GM12878 (cell line): ENCODE measurements around the gene LRRC8D. TPM values are rescaled to one million over a fixed set of nuclear protein-coding genes. Genes with fewer than 3 reads are reported as not detected.

Source experiments
- ASH2L ChIP-seq: fragments of 300-600, 200-600 bp; sonication (generic); IDR thresholded peaks from 2 replicates; pipeline ENCODE4 v1.6.1; 2017; ENCODE audit warnings: low read depth, mild to moderate bottlenecking, borderline replicate concordance
- BCL3 ChIP-seq: IDR thresholded peaks from 2 replicates; pipeline ENCODE4 v1.6.1; 2011; ENCODE audit warnings: borderline replicate concordance, low read depth, mild to moderate bottlenecking, moderate library complexity, low read length; ENCODE audit not compliant: insufficient read depth, poor library complexity, severe bottlenecking
- BHLHE40 ChIP-seq, 2 experiments: fragments of 450-650 bp in 1 of 2; IDR thresholded peaks; 2 replicates each; pipeline ENCODE4 v1.6.1; 2011 to 2017; ENCODE audit warnings: low read depth in 2 of 2, borderline replicate concordance in 1 of 2, improper control_type of control experiment in 1 of 2, low read length in 1 of 2, mild to moderate bottlenecking in 1 of 2
- BMI1 ChIP-seq: fragments of 450-650 bp; IDR thresholded peaks from 2 replicates; pipeline ENCODE4 v1.6.1; 2016; ENCODE audit warnings: mild to moderate bottlenecking, moderate library complexity, borderline replicate concordance
- CREM ChIP-seq: IDR thresholded peaks from 2 replicates; pipeline ENCODE4 v1.6.1; 2014; ENCODE audit warnings: antibody characterized with exemption, low read depth
- E2F8 ChIP-seq: fragments of 450-650 bp; IDR thresholded peaks from 2 replicates; pipeline ENCODE4 v1.6.1; 2018; ENCODE audit warnings: mild to moderate bottlenecking, low read depth, moderate library complexity; ENCODE audit not compliant: partially characterized antibody
- ETV6 ChIP-seq, 2 experiments: fragments of 450-650 bp in 1 of 2; IDR thresholded peaks in 1 of 2; conservative IDR thresholded peaks in 1 of 2; 2 replicates each; pipeline ENCODE4 v1.6.1; 2014; ENCODE audit warnings: antibody characterized with exemption in 1 of 2, borderline replicate concordance in 1 of 2, low read depth in 1 of 2, mild to moderate bottlenecking in 1 of 2, moderate library complexity in 1 of 2
- IRF5 ChIP-seq: fragments of 450-650 bp; IDR thresholded peaks from 2 replicates; pipeline ENCODE4 v1.6.1; 2017; ENCODE audit warnings: borderline replicate concordance
- MEF2A ChIP-seq: IDR thresholded peaks from 2 replicates; pipeline ENCODE4 v1.6.1; 2011; ENCODE audit warnings: low read depth, mild to moderate bottlenecking, low read length, moderate library complexity; ENCODE audit not compliant: insufficient read depth
- MEF2B ChIP-seq: fragments of 450-650 bp; IDR thresholded peaks from 2 replicates; pipeline ENCODE4 v1.6.1; 2018; ENCODE audit warnings: mild to moderate bottlenecking, moderate library complexity; ENCODE audit not compliant: partially characterized antibody, poor library complexity, severe bottlenecking
- MLLT1 ChIP-seq: fragments of 450-650 bp; IDR thresholded peaks from 2 replicates; pipeline ENCODE4 v1.6.1; 2016; ENCODE audit warnings: mild to moderate bottlenecking
- MXI1 ChIP-seq: fragments of 150-350 bp; IDR thresholded peaks from 2 replicates; pipeline ENCODE4 v1.6.1; 2011; ENCODE audit warnings: low read depth, mild to moderate bottlenecking, inconsistent platforms, low read length, improper control_type of control experiment
- MYC ChIP-seq: IDR thresholded peaks from 2 replicates; pipeline ENCODE4 v1.6.1; 2011; ENCODE audit warnings: mild to moderate bottlenecking, low read length, moderate library complexity, inconsistent platforms; ENCODE audit not compliant: insufficient read depth, insufficient replicate concordance, insufficient read length, severe bottlenecking
- RAD51 ChIP-seq: fragments of 450-650 bp; IDR thresholded peaks from 2 replicates; pipeline ENCODE4 v1.6.1; 2016; ENCODE audit warnings: moderate library complexity, mild to moderate bottlenecking, inconsistent platforms
- RB1 ChIP-seq: fragments of 450-650 bp; formaldehyde crosslinking; IDR thresholded peaks from 2 replicates; pipeline ENCODE4 v1.6.1; 2017; ENCODE audit warnings: mild to moderate bottlenecking, borderline replicate concordance
- SREBF2 ChIP-seq: IDR thresholded peaks from 2 replicates; pipeline ENCODE4 v1.6.1; 2012; ENCODE audit warnings: mild to moderate bottlenecking, low read length
- SUPT20H ChIP-seq: IDR thresholded peaks from 2 replicates; pipeline ENCODE4 v1.6.1; 2011; ENCODE audit warnings: low read depth, mild to moderate bottlenecking, low read length, moderate library complexity, borderline replicate concordance; ENCODE audit not compliant: control insufficient read depth
- ZBTB33 ChIP-seq: fragments of 450-650 bp; IDR thresholded peaks from 2 replicates; pipeline ENCODE4 v1.6.1; 2017; ENCODE audit warnings: mild to moderate bottlenecking
- polyA plus RNA-seq, 11 experiments: library from polyadenylated mRNA; depleted of rRNA in 4 of 11; unstranded in 6 of 11; stranded (reverse) in 5 of 11; fragments of >200 nt; fragmentation: Nextera tagmentation in 4 of 11; fragmentation: Illumina TruSeq in 1 of 11; extraction: Ambion mirVana in 4 of 11; extraction: Trizol in 1 of 11; gene quantifications; 1 replicate in 1 of 11; 2 replicates in 10 of 11; pipeline versions ENCODE4 v1.2.1 to v1.2.3, GENCODE V29; 2011 to 2016; ENCODE audit warnings: inconsistent platforms in 2 of 11, missing spikeins in 2 of 11, low read depth in 1 of 11
- total RNA-seq, 4 experiments: library from RNA; depleted of rRNA in 3 of 4; stranded (reverse); fragments of >200 nt in 3 of 4; fragmentation: Illumina TruSeq in 1 of 4; extraction: Trizol in 1 of 4; gene quantifications; 2 replicates each; pipeline versions ENCODE4 v1.2.1 to v1.2.3, GENCODE V29; 2013 to 2021

LRRC8D gene
- total and polyA plus RNA-seq, 10 of the 15 experiments (the other 5 are each of a cell fraction or from before 2014, with no cell fraction given), result 5.6 to 44.1 (median 26.8) TPM

GRCh38 chr1:89843273-89844130, 22.7 kb downstream of the LRRC8D start (continued):
- TF ChIP-seq MXI1 (peak; percentile 25), SREBF2 (no peak), BMI1 (no peak), MEF2B (peak; percentile 18), MYC (peak; percentile 95), IRF5 (no peak), MEF2A (no peak), ETV6 (conservative IDR thresholded peaks at IDR 0.05 in 1 of 2, IDR thresholded peaks at IDR 0.05 in 1 of 2; ENCODE audit: borderline replicate concordance in 1 of 2, low read depth in 1 of 2) (peak in 1 of 2 experiments; percentile 35; a peak in 1 of 4 replicates), BHLHE40 (IDR thresholded peaks at IDR 0.05; ENCODE audit: borderline replicate concordance in 1 of 2, low read depth in 2 of 2, low read length in 1 of 2) (peak in 1 of 2 experiments; percentile 73; a peak in 3 of 4 replicates), ASH2L (peak; percentile 15; the same call in 1 of the 2 replicates), SUPT20H (no peak), BCL3 (peak; percentile 62), RAD51 (no peak), ZBTB33 (no peak), CREM (no peak), RB1 (peak; percentile 88; the same call in 1 of the 2 replicates), E2F8 (no peak), MLLT1 (no peak)
